Pulmonary artery endothelial cell (primary cell): ENCODE results near the gene LRRTM4. TPM values are rescaled to one million over a fixed set of nuclear protein-coding genes. Genes with fewer than 3 reads are reported as not detected.
"Not testable (repeated sequence)": the region's sequence is repeated elsewhere in the genome, so short reads cannot be mapped to it uniquely, and the experiment has no call there.

Experiments used
- DNase-seq: peaks from one replicate; pipeline ENCODE4 v3.0.0-alpha.2; 2011; ENCODE audit warnings: low read depth, low spot score
- total RNA-seq: library from RNA; depleted of rRNA; stranded (reverse); fragments of >200 nt; gene quantifications from 2 replicates; pipeline ENCODE4 v1.2.3, GENCODE V29; 2014

Gene LRRTM4
- total RNA-seq, 1 donor from 2014 or later = not detected

GRCh38 chr2:76752506-76752905 is 769.7 kb downstream of the LRRTM4 start:
- DNase-seq = no peak

GRCh38 chr2:76749858-76750257 is 772.3 kb downstream of the LRRTM4 start:
- DNase-seq = no peak

- DNase-seq = no peak
Measured at GRCh38 chr2:76748581-76749296, 773.4 kb downstream of the LRRTM4 start.

- DNase-seq = no peak
Measured at GRCh38 chr2:76745605-76746004, 776.6 kb downstream of the LRRTM4 start.

- DNase-seq = no peak
Measured at GRCh38 chr2:76737607-76738006, 784.6 kb downstream of the LRRTM4 start.

GRCh38 chr2:76733736-76734135 is 788.4 kb downstream of the LRRTM4 start:
- DNase-seq = no peak

GRCh38 chr2:76731157-76731556 is 791.0 kb downstream of the LRRTM4 start:
- no peak for DNase-seq

- DNase-seq = no peak
Measured at GRCh38 chr2:76730021-76730420, 792.2 kb downstream of the LRRTM4 start.

- DNase-seq = no peak
Measured at GRCh38 chr2:76721226-76721625, 801.0 kb downstream of the LRRTM4 start.

GRCh38 chr2:76713312-76713711 is 808.9 kb downstream of the LRRTM4 start:
- DNase-seq = no peak

GRCh38 chr2:76711490-76711889 is 810.7 kb downstream of the LRRTM4 start:
- DNase-seq = no peak

- no peak for DNase-seq
Measured at GRCh38 chr2:76700894-76701293, 821.3 kb downstream of the LRRTM4 start.

GRCh38 chr2:76697998-76698713 is 824.0 kb downstream of the LRRTM4 start:
- DNase-seq = not testable (repeated sequence)
